Esophagus squamous epithelium (tissue), 5 donors: ENCODE measurements around the gene ZDHHC18. TPM values are rescaled to one million over a fixed set of nuclear protein-coding genes. Genes with fewer than 3 reads are reported as not detected.

Experiments used
- DNase-seq: peaks from one replicate; lab custom pipeline; 2025; lab: John Stamatoyannopoulos, UW
- H3K27ac ChIP-seq, 4 donors: fragments of 200-600 bp; sonication (generic); one replicate each; pipeline ENCODE4 v1.5.1; 2016 to 2019; ENCODE audit warnings: mild to moderate bottlenecking in 1 of 4
- H3K27me3 ChIP-seq, 4 donors: fragments of 200-600 bp; sonication (generic); 1 replicate in 3 of 4; 2 replicates in 1 of 4; pipeline versions ENCODE4 v1.5.1 to v1.6.0; 2017 to 2021; ENCODE audit warnings: antibody characterized with exemption in 1 of 4
- H3K36me3 ChIP-seq, 3 donors: fragments of 200-600 bp; sonication (generic); one replicate each; pipeline ENCODE4 v1.5.1; 2016 to 2019
- H3K4me1 ChIP-seq, 3 donors: fragments of 200-600 bp; sonication (generic); one replicate each; pipeline ENCODE4 v1.5.1; 2017 to 2019
- H3K4me3 ChIP-seq, 4 donors: fragments of 200-600 bp; sonication (generic); 1 replicate in 3 of 4; 2 replicates in 1 of 4; pipeline ENCODE4 v1.5.1; 2016 to 2019; ENCODE audit warnings: mild to moderate bottlenecking in 2 of 4, moderate library complexity in 1 of 4
- H3K9me3 ChIP-seq, 3 donors: fragments of 200-600 bp; sonication (generic); one replicate each; pipeline ENCODE4 v1.5.1; 2016 to 2019
- POLR2A ChIP-seq, 4 donors: fragments of 450-650 bp; IDR thresholded peaks; one replicate each; pipeline ENCODE4 v1.6.1; 2017; ENCODE audit warnings: antibody characterized with exemption in 4 of 4, mild to moderate bottlenecking in 4 of 4, moderate library complexity in 3 of 4
- WGBS, 2 donors: methylation state at CpG; one replicate each; pipeline ENCODE4 v1.1.5; 2018; 5-methylcytosine and 5-hydroxymethylcytosine counted together
- intact Hi-C: fragments of 100-400 bp; cut with DNase I; formaldehyde crosslinking; loops from one replicate; pipeline ENCODE4 v1.15.0; 2022
- total RNA-seq, 4 donors: library from RNA; depleted of rRNA; stranded (reverse); fragments of >200 nt; gene quantifications; one replicate each; pipeline ENCODE4 v1.1.0, GENCODE V29; 2016
- TF ChIP-seq, protein P1 (sequence below), 6 experiments: fragments of 450-650 bp in 4 of 6; fragments of 200-600 bp in 2 of 6; sonication (generic) in 2 of 6; IDR thresholded peaks; one replicate each; pipeline ENCODE4 v1.5.1; 2016 to 2019; ENCODE audit warnings: antibody characterized with exemption in 6 of 6, mild to moderate bottlenecking in 4 of 6, moderate library complexity in 4 of 6
- donor health status: DM: yes; HTN: yes; CAD: no.

ZDHHC18 gene
- total RNA-seq, 4 donors from 2014 or later, result 24.5 to 34.4 (median 29.4) TPM

DNA sequence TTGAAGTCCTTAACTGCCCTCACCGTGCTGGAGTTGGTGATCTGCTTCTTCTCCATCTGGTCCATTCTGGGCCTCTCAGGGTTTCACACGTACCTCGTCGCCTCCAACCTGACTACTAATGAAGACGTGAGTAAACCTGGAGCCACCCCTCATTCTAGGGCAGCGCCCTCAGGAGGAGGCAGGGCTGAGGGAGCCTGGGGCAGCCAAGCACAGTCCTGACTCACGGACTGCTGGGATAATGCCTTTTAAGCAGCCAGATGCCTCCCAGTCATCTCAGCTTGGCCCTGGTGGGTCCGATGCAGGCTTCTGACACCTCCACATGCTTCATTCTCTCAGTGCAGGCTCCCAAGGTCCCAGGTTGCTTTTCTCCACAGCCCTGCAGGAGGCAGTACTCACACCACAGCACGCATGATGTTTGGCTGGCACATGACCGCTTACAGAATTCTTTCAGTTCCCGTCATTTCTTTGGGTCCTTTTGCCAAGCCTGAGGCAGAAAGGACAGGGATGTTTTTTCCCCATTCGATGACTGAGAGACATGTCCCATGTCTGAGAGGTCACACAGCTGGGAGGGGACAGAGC, 24.7 kb downstream of the ZDHHC18 start:
- no peak for DNase-seq
- Histone ChIP-seq H3K4me1 (peaks cover 27 to 86% (median 62%) of the 10 kb centered on the region in 3 donors), H3K36me3 (peaks cover 40 to 97% (median 45%) of the 10 kb centered on the region in 3 donors), H3K27me3 (no peaks in the 10 kb centered on the region), H3K4me3 (no peak overlapping the region), H3K9me3 (no peaks in the 10 kb centered on the region), H3K27ac (peak overlapping the region; percentile 89 to 100 (median 98))
- intact Hi-C loops, result no loop called here
- TF ChIP-seq POLR2A (IDR thresholded peaks at IDR 0.05), result peak in 1 of 4 donors; percentile 20
- TF ChIP-seq, protein P1, sequence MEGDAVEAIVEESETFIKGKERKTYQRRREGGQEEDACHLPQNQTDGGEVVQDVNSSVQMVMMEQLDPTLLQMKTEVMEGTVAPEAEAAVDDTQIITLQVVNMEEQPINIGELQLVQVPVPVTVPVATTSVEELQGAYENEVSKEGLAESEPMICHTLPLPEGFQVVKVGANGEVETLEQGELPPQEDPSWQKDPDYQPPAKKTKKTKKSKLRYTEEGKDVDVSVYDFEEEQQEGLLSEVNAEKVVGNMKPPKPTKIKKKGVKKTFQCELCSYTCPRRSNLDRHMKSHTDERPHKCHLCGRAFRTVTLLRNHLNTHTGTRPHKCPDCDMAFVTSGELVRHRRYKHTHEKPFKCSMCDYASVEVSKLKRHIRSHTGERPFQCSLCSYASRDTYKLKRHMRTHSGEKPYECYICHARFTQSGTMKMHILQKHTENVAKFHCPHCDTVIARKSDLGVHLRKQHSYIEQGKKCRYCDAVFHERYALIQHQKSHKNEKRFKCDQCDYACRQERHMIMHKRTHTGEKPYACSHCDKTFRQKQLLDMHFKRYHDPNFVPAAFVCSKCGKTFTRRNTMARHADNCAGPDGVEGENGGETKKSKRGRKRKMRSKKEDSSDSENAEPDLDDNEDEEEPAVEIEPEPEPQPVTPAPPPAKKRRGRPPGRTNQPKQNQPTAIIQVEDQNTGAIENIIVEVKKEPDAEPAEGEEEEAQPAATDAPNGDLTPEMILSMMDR (IDR thresholded peaks at IDR 0.05), result peak in 1 of 6 experiments; percentile 49
- 43 to 49% methylated on average over 4 to 8 of the region's 12 CpGs for WGBS, 2 donors

DNA sequence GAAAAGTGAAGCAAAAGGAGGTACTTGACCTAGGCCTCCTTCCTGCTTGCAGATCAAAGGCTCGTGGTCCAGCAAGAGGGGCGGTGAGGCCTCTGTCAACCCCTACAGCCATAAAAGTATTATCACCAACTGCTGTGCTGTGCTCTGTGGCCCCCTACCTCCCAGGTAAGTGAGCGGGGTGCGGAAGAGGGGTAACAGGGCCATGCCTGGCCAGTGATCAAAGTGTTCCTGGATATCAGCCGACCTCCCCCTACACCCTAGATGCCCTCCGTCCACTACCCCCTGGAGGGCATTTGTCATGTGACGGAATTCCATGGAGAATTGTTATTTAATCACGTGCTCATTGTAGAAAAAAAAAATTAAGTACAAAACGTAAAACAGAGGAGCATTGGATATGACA, 26.2 kb downstream of the ZDHHC18 start:
- no peak for DNase-seq
- no peaks in the 10 kb centered on the region for H3K27me3 ChIP-seq
- peaks cover 39 to 83% (median 40%) of the 10 kb centered on the region in 3 donors for H3K36me3 ChIP-seq
- intact Hi-C loops, result no loop called here
- TF ChIP-seq POLR2A (IDR thresholded peaks at IDR 0.05), result no peak
- TF ChIP-seq, protein P1 (IDR thresholded peaks at IDR 0.05), result no peak
- peaks cover 35 to 95% (median 78%) of the 10 kb centered on the region in 3 donors for H3K4me1 ChIP-seq
- H3K4me3 ChIP-seq, result no peak overlapping the region
- no peaks in the 10 kb centered on the region for H3K9me3 ChIP-seq
- WGBS, 2 donors, result 61 to 63% methylated on average over 6 to 9 of the region's 9 CpGs
- H3K27ac ChIP-seq, result peak overlapping the region; percentile 58 to 100 (median 98)

DNA sequence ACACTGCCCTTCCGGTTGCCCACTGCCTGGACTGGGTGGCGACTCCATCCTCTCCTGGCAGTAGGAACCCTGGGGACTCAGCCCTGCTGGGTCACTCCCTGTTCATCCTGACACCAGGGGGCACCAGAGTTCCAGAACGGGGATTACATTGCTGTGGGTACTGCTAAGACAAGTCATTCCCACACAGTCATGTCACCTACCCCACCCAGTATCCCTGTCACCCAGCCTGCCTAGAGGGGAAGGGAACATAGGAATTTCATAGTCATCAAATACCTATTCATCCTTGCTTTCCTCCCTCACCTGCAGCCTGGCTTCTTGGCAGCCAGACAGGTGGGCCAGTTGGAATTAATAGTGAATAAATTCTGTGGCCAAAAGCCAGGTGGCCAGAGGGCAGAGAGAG, 26.7 kb downstream of the ZDHHC18 start:
- TF ChIP-seq, protein P1 (IDR thresholded peaks at IDR 0.05), result peak; percentile 69 to 94 (median 88)
- no peak for TF ChIP-seq POLR2A (IDR thresholded peaks at IDR 0.05)
- Histone ChIP-seq H3K36me3 (peaks cover 39 to 79% (median 40%) of the 10 kb centered on the region in 3 donors), H3K27ac (peak overlapping the region; percentile 91 to 100 (median 98)), H3K27me3 (no peaks in the 10 kb centered on the region), H3K9me3 (no peaks in the 10 kb centered on the region), H3K4me1 (peaks cover 35 to 96% (median 82%) of the 10 kb centered on the region in 3 donors), H3K4me3 (no peak overlapping the region)
- intact Hi-C loops, result no loop called here
- 20 to 32% methylated on average over 3 of the region's 3 CpGs for WGBS, 2 donors
- DNase-seq, result no peak

DNA sequence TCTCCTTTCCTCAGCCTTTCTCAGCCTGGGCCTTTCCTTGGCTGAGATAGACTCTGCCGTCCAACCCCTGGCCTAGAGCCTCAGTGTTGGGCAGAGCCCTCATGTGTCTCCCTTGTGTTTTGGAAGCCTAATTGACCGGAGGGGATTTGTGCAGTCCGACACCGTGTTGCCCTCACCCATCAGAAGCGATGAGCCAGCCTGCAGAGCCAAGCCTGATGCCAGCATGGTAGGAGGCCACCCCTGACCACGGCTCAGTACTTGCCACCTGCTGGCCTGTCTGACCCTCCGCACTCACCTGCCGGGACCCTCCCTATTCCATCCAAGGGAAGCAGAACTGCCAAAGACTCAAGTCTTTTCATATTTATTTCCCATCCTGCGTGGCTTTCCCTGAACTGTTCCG, 27.1 kb downstream of the ZDHHC18 start:
- Histone ChIP-seq H3K4me3 (no peak overlapping the region), H3K27ac (peak overlapping the region; percentile 91 to 100 (median 98)), H3K9me3 (no peaks in the 10 kb centered on the region), H3K36me3 (peaks cover 37 to 74% (median 39%) of the 10 kb centered on the region in 3 donors), H3K27me3 (no peaks in the 10 kb centered on the region), H3K4me1 (peaks cover 30 to 96% (median 82%) of the 10 kb centered on the region in 3 donors)
- TF ChIP-seq POLR2A (IDR thresholded peaks at IDR 0.05), result no peak
- TF ChIP-seq, protein P1 (IDR thresholded peaks at IDR 0.05), result no peak
- intact Hi-C loops, result no loop called here
- DNase-seq, result no peak
- WGBS, 2 donors, result 67 to 100% methylated on average over 5 of the region's 10 CpGs

DNA sequence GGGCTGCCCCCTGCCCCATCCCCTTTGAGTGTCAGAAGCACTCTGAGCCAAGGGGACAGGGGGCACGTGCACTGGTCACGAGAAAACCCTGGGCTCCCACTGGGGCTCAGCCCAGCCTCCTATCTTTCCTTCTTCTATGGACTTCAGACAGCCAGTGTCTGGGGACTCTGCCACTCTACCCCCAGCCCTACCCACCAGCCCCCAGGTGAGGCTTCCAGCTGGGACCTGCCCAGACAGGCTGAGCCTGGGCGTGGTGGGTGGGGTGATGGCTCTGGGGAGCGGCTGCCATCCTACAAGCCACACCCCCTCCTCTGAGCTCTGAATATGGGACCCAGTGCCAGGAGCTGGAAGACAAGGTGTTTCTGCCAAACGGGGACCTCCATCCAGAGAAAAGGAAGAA, 28.4 kb downstream of the ZDHHC18 start:
- H3K4me1 ChIP-seq, result peaks cover 28 to 96% (median 71%) of the 10 kb centered on the region in 3 donors
- TF ChIP-seq, protein P1 (IDR thresholded peaks at IDR 0.05), result no peak
- TF ChIP-seq POLR2A (IDR thresholded peaks at IDR 0.05), result peak in 1 of 4 donors; percentile 13
- intact Hi-C loops, result no loop called here
- H3K36me3 ChIP-seq, result peaks cover 35 to 61% (median 39%) of the 10 kb centered on the region in 3 donors
- H3K27ac ChIP-seq, result peak overlapping the region; percentile 91 to 100 (median 98)
- DNase-seq, result no peak
- H3K27me3 ChIP-seq, result no peaks in the 10 kb centered on the region
- no peaks in the 10 kb centered on the region for H3K9me3 ChIP-seq
- H3K4me3 ChIP-seq, result no peak overlapping the region
- WGBS, 2 donors, result 23 to 40% methylated on average over 3 of the region's 5 CpGs
